GM12874 (cell line): ENCODE measurements around the gene NKIRAS2.

Experiments used
- TF ChIP-seq, protein P1 (sequence below): IDR thresholded peaks from 2 replicates; pipeline ENCODE4 v1.5.1; 2011; ENCODE audit warnings: low read depth, mild to moderate bottlenecking, control low read depth, low read length, moderate library complexity; ENCODE audit not compliant: insufficient read depth

The NKIRAS2 gene

DNA sequence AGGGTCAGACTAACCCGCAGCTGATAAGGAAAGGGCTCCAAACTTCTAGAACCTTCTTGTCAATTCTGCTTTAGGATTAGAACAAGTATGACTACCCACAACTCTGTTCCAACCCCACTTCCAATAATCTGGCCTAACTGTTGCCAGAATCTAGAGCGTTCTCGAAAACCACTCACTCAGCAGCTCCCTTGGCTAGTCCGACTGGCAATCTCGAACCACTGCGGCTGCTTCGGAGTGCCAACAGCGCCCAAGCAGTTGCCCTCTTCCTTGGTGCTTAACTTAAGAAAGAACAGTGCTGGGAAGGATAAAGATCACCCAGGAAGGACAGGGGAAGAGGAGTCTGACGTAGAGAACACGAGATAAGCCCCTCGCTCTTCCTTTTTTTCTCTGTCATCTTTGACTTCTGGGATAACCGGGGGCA lies 3.5 kb upstream of the NKIRAS2 start:
- TF ChIP-seq, protein P1, sequence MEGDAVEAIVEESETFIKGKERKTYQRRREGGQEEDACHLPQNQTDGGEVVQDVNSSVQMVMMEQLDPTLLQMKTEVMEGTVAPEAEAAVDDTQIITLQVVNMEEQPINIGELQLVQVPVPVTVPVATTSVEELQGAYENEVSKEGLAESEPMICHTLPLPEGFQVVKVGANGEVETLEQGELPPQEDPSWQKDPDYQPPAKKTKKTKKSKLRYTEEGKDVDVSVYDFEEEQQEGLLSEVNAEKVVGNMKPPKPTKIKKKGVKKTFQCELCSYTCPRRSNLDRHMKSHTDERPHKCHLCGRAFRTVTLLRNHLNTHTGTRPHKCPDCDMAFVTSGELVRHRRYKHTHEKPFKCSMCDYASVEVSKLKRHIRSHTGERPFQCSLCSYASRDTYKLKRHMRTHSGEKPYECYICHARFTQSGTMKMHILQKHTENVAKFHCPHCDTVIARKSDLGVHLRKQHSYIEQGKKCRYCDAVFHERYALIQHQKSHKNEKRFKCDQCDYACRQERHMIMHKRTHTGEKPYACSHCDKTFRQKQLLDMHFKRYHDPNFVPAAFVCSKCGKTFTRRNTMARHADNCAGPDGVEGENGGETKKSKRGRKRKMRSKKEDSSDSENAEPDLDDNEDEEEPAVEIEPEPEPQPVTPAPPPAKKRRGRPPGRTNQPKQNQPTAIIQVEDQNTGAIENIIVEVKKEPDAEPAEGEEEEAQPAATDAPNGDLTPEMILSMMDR: no peak

DNA sequence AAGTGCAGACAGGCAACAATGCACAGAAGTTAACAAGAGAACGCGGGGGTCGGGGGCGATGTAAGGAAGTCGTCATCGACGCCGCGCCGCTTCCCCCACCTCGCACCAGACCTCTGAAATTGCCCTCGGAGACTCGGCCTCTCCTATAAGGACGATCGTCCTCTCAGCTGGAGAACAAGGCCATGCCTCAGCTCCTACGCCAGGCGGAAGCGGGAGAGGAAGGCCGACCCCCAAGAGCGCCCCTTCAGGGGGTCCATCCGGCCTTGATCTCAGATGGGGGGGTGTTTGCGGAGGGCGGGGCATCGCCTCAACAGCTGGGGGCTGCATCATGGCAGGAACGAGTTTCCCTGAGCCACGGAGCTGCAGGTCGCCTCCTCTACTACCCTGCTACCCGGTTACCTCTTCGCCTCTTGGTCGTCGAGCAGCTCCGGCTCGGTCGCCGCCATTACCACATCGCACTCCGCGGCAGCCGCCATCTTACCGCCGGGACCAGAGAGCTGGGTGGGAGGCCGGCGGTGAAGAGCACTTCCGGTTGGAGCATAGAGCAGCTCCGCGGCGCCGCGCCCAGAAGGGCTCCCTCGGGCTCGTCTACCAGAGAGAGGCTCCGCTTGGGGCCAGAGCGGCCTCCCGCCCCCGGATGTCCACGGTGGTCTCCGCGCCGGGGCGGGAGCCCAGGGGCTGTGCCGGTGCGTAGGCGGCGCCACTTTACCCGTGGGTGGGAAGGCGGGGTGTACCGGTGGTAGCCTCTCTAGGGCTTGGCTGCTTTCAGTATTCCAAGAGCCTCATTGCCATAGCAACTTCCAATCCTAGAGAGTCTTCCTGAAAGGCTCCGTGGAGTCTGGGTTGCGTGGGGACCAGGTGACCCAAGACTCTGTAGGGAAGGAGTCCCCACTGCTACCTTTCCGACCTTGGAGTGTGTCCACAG lies 2.7 kb upstream of the NKIRAS2 start, which contains the start of gene DNAJC7:
Gene DNAJC7 (minus strand): TSS at position 499 of the 925 bp plus-strand sequence. CDS start 23 bp downstream, at position 476.
- TF ChIP-seq, protein P1: no peak

DNA sequence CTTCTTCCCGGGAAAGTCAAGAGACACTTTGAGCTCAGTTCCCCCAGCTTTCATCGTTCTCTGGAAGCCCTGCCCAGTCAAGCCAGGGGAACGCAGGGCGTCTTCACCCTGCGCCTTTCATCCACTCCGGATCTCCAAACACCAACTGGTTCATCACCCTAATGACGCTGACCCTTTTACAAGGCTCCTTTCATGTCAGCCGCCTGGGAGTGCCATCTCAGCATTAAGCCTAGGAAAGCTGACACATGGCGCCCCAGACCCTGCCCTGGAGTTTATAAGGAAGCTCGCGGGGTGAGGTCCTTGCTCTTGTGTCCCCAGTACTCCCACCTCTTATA lies 2.1 kb upstream of the NKIRAS2 start:
- TF ChIP-seq, protein P1: no peak

DNA sequence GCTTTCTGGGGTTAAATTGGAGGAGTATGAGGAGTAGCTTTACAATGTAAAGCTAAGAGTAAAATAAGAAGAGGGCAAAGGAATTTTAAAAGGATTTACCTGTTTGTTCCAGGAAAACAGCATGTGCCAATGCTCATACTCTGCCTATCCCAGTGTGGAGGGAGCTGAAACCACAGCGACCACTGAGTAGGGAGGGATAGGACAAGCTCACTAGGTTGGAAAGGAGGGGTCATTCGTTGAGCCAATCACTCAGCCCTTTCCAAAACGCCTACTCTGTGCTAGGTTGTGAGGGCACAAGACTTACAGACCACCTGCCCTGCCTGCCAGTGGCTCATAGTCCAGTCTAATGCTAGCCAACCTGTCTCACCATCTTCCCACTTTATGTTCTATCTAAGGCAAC lies 1.6 kb upstream of the NKIRAS2 start:
- TF ChIP-seq, protein P1: no peak

DNA sequence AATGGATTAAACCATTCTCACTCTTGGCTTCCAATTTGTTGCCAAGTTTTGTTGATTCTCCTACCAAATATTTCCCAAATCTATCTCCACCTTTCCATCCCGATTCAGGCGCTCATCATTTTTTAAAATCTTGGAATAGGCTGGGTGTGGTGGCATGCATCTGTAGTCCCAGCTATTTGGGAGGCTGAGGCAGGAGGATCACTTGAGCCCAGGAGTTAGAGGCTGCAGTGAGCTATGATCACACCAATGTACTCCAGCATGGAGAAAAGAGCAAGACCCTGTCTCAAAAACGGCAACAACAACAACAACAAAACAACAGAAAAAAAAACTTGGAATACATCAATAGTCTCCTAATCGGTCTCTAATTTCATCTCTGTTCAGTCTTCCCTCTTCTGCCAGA lies 902 bp upstream of the NKIRAS2 start:
- TF ChIP-seq, protein P1: no peak

DNA sequence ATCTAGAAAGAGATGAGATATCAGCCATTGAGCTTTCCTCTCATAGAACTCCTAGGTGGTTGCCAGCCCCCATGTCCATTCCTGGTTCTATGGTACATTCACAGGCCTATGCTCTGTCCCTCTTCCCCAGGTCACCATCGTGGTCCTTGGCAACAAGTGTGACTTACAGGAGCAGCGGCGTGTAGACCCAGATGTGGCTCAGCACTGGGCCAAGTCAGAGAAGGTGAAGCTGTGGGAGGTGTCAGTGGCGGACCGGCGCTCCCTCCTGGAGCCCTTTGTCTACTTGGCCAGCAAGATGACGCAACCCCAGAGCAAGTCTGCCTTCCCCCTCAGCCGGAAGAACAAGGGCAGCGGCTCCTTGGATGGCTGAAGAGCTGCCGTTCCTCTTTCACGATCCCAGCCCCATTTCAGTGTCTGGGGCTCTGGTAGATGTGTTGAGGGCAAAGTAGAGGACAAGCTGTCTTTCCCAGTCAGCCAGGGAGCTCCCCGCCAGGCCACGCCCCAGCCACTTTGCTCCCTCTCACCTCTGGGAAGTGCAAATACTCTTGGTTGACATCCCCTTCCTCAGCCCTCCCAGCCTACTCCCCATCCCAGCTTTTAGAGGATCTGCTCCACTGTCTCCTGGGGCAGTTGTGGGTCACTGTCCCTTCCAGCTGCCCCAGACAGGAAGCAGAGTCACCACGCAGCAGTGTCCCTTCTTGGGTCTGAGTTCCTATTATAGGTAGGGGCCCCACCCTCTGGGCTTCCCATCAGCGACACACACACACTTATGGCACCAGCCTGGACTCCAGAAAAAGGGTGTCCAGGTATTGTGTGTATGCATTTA lies 3.8 kb downstream of the NKIRAS2 start:
- TF ChIP-seq, protein P1: no peak

DNA sequence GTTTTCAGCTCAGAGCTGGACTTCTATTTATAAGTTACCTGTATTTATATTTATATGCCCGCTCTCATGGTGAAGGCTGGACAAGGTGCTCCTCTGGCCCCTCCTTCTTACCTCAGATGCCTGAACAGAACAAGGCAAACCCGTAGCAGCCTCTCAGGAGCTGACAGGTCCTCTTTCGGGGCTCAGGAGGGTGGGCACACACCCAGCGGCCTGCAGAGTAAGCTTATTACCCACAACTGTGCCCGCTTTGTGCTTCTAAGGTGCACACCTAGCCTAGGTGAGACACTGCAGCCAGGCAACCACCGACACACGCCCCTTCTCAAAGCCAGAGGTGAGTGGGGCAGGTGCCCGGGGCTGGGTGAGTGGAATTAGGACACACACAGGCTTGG lies 5.3 kb downstream of the NKIRAS2 start:
- TF ChIP-seq, protein P1: no peak
